ENCODE measurements around the gene C6orf47.

Gene C6orf47

GRCh38 chr6:31633447-31633846 is 27.1 kb downstream of the C6orf47 start:
- no peak for FAIRE-seq

GRCh38 chr6:31632279-31632946 is 28.2 kb downstream of the C6orf47 start:
- no peak for FAIRE-seq

- no peak for FAIRE-seq
These were observed 28.8 kb downstream of the C6orf47 start for GRCh38 chr6:31631681-31632278.

GRCh38 chr6:31631209-31631608 is 29.4 kb downstream of the C6orf47 start:
- no peak for FAIRE-seq

- no peak for FAIRE-seq
These were observed 30.2 kb downstream of the C6orf47 start for GRCh38 chr6:31630177-31630934.

GRCh38 chr6:31629014-31629413 is 31.6 kb downstream of the C6orf47 start:
- no peak for FAIRE-seq

GRCh38 chr6:31627690-31628287 is 32.8 kb downstream of the C6orf47 start:
- no peak for FAIRE-seq

GRCh38 chr6:31626952-31627351 is 33.6 kb downstream of the C6orf47 start:
- no peak for FAIRE-seq

GRCh38 chr6:31624070-31624469 is 36.5 kb downstream of the C6orf47 start:
- FAIRE-seq: no peak

- no peak for FAIRE-seq
These were observed 37.9 kb downstream of the C6orf47 start for GRCh38 chr6:31622684-31623091.

GRCh38 chr6:31621991-31622390 is 38.6 kb downstream of the C6orf47 start:
- FAIRE-seq: no peak

GRCh38 chr6:31621320-31621939 is 39.1 kb downstream of the C6orf47 start:
- no peak for FAIRE-seq

GRCh38 chr6:31620586-31621319 is 39.8 kb downstream of the C6orf47 start, which contains the start of gene PRRC2A:
PRRC2A (plus strand) TSS chr6:31620715; CDS start chr6:31622790, 2,075 bp downstream.
- FAIRE-seq: no peak

GRCh38 chr6:31619805-31620585 is 40.6 kb downstream of the C6orf47 start:
- FAIRE-seq: peak; percentile 99

- FAIRE-seq: no peak
These were observed 43.6 kb downstream of the C6orf47 start for GRCh38 chr6:31617010-31617409.

- no peak for FAIRE-seq
These were observed 44.8 kb downstream of the C6orf47 start for GRCh38 chr6:31615748-31616147.

- FAIRE-seq: no peak
These were observed 45.6 kb downstream of the C6orf47 start, which contains the start of gene AIF1 for GRCh38 chr6:31614684-31615578. AIF1 (plus strand) TSS chr6:31615234; CDS start chr6:31615330, 96 bp downstream.

- no peak for FAIRE-seq
These were observed 46.4 kb downstream of the C6orf47 start for GRCh38 chr6:31614075-31614619.

GRCh38 chr6:31610968-31611367 is 49.6 kb downstream of the C6orf47 start:
- no peak for FAIRE-seq
